Measurements from ENCODE around the gene CUL1.
A peak's percentile ranks its signal among the peaks of the same experiment; 100 is the strongest.

Gene CUL1

GRCh38 chr7:148721390-148721789 is 22.7 kb downstream of the CUL1 start:
- Mint-ChIP-seq H3K4me3 (no peak overlapping the region), H3K4me1 (peaks cover 75% of the 10 kb centered on the region), H3K27ac (no peak overlapping the region), H3K36me3 (no peaks in the 10 kb centered on the region), H3K9me3 (no peaks in the 10 kb centered on the region)
- ATAC-seq (no peak), DNase-seq (ENCODE audit: low spot score in 2 of 2) (no peak)

- no peak for DNase-seq (ENCODE audit: low spot score in 2 of 2)
- Mint-ChIP-seq H3K36me3 (no peaks in the 10 kb centered on the region), H3K4me1 (peaks cover 75% of the 10 kb centered on the region), H3K27ac (peak overlapping the region; percentile 23), H3K4me3 (no peak overlapping the region), H3K9me3 (no peaks in the 10 kb centered on the region)
- ATAC-seq: peak; percentile 35
Observed at GRCh38 chr7:148722340-148723165, 23.9 kb downstream of the CUL1 start.

- no peaks in the 10 kb centered on the region for H3K9me3 Mint-ChIP-seq
- peaks cover 76% of the 10 kb centered on the region for H3K4me1 Mint-ChIP-seq
- peaks cover 5% of the 10 kb centered on the region for H3K36me3 Mint-ChIP-seq
- H3K4me3 Mint-ChIP-seq: no peak overlapping the region
- no peak for ATAC-seq
- no peak for DNase-seq (ENCODE audit: low spot score in 2 of 2)
- peak overlapping the region; percentile 23 for H3K27ac Mint-ChIP-seq
Observed at GRCh38 chr7:148723166-148723559, 24.5 kb downstream of the CUL1 start.

- Mint-ChIP-seq H3K36me3 (peaks cover 6% of the 10 kb centered on the region), H3K27ac (peak overlapping the region; percentile 48), H3K4me1 (peaks cover 72% of the 10 kb centered on the region), H3K4me3 (no peak overlapping the region), H3K9me3 (no peaks in the 10 kb centered on the region)
- DNase-seq (ENCODE audit: low spot score in 2 of 2): no peak
- ATAC-seq: no peak
Observed at GRCh38 chr7:148723846-148724245, 25.1 kb downstream of the CUL1 start.

- peak overlapping the region; percentile 1 for H3K27ac Mint-ChIP-seq
- peaks cover 23% of the 10 kb centered on the region for H3K36me3 Mint-ChIP-seq
- H3K4me3 Mint-ChIP-seq: peak overlapping the region; percentile 1
- DNase-seq (ENCODE audit: low spot score in 2 of 2) (no peak), ATAC-seq (peak; percentile 62)
- no peaks in the 10 kb centered on the region for H3K9me3 Mint-ChIP-seq
- H3K4me1 Mint-ChIP-seq: peaks cover 58% of the 10 kb centered on the region
Observed at GRCh38 chr7:148726385-148726784, 27.7 kb downstream of the CUL1 start.

GRCh38 chr7:148727501-148728278 is 29.0 kb downstream of the CUL1 start:
- Mint-ChIP-seq H3K4me3 (peak overlapping the region; percentile 19), H3K36me3 (peaks cover 36% of the 10 kb centered on the region), H3K27ac (peak overlapping the region; percentile 63), H3K9me3 (no peaks in the 10 kb centered on the region), H3K4me1 (peaks cover 55% of the 10 kb centered on the region)
- no peak for DNase-seq (ENCODE audit: low spot score in 2 of 2)
- peak; percentile 57 for ATAC-seq

- H3K4me1 Mint-ChIP-seq: peaks cover 42% of the 10 kb centered on the region
- H3K9me3 Mint-ChIP-seq: no peaks in the 10 kb centered on the region
- H3K27ac Mint-ChIP-seq: no peak overlapping the region
- peaks cover 61% of the 10 kb centered on the region for H3K36me3 Mint-ChIP-seq
- DNase-seq (ENCODE audit: low spot score in 2 of 2) (no peak), ATAC-seq (no peak)
- H3K4me3 Mint-ChIP-seq: no peak overlapping the region
Observed at GRCh38 chr7:148729984-148730733, 31.5 kb downstream of the CUL1 start.

- H3K4me3 Mint-ChIP-seq: no peak overlapping the region
- DNase-seq (ENCODE audit: low spot score in 2 of 2): no peak
- H3K9me3 Mint-ChIP-seq: no peaks in the 10 kb centered on the region
- H3K4me1 Mint-ChIP-seq: peaks cover 20% of the 10 kb centered on the region
- H3K27ac Mint-ChIP-seq: no peak overlapping the region
- no peak for ATAC-seq
- H3K36me3 Mint-ChIP-seq: peaks cover 76% of the 10 kb centered on the region
Observed at GRCh38 chr7:148732862-148733261, 34.2 kb downstream of the CUL1 start.

GRCh38 chr7:148733496-148733895 is 34.8 kb downstream of the CUL1 start:
- Mint-ChIP-seq H3K9me3 (no peaks in the 10 kb centered on the region), H3K27ac (peak overlapping the region; percentile 46), H3K4me3 (no peak overlapping the region), H3K4me1 (peaks cover 14% of the 10 kb centered on the region), H3K36me3 (peaks cover 78% of the 10 kb centered on the region)
- DNase-seq (ENCODE audit: low spot score in 2 of 2): no peak
- no peak for ATAC-seq

- no peak for DNase-seq (ENCODE audit: low spot score in 2 of 2)
- H3K27ac Mint-ChIP-seq: no peak overlapping the region
Observed at GRCh38 chr7:148735141-148735540, 36.4 kb downstream of the CUL1 start.

GRCh38 chr7:148735967-148736366 is 37.3 kb downstream of the CUL1 start:
- Mint-ChIP-seq H3K4me1 (peaks cover 14% of the 10 kb centered on the region), H3K9me3 (no peaks in the 10 kb centered on the region), H3K36me3 (peaks cover 89% of the 10 kb centered on the region), H3K27ac (no peak overlapping the region), H3K4me3 (no peak overlapping the region)
- no peak for DNase-seq (ENCODE audit: low spot score in 2 of 2)
- ATAC-seq: no peak

More at GRCh38 chr7:148735141-148735540, 36.4 kb downstream of the CUL1 start:
- Mint-ChIP-seq H3K9me3 (no peaks in the 10 kb centered on the region), H3K4me1 (peaks cover 14% of the 10 kb centered on the region), H3K36me3 (peaks cover 89% of the 10 kb centered on the region), H3K4me3 (no peak overlapping the region)
- no peak for ATAC-seq

- ATAC-seq (no peak), DNase-seq (ENCODE audit: low spot score in 2 of 2) (no peak)
- Mint-ChIP-seq H3K4me3 (no peak overlapping the region), H3K36me3 (peaks cover 86% of the 10 kb centered on the region), H3K9me3 (no peaks in the 10 kb centered on the region), H3K27ac (peak overlapping the region; percentile 27), H3K4me1 (peaks cover 7% of the 10 kb centered on the region)
Observed at GRCh38 chr7:148738737-148739535, 40.2 kb downstream of the CUL1 start.

- Mint-ChIP-seq H3K27ac (peak overlapping the region; percentile 43), H3K36me3 (peaks cover 61% of the 10 kb centered on the region), H3K4me3 (no peak overlapping the region), H3K9me3 (no peaks in the 10 kb centered on the region), H3K4me1 (peaks cover 31% of the 10 kb centered on the region)
- DNase-seq (ENCODE audit: low spot score in 2 of 2) (no peak), ATAC-seq (no peak)
Observed at GRCh38 chr7:148746135-148746534, 47.4 kb downstream of the CUL1 start.

- Mint-ChIP-seq H3K9me3 (no peaks in the 10 kb centered on the region), H3K4me3 (no peak overlapping the region), H3K27ac (peak overlapping the region; percentile 2), H3K4me1 (peaks cover 30% of the 10 kb centered on the region), H3K36me3 (peaks cover 54% of the 10 kb centered on the region)
- ATAC-seq (no peak), DNase-seq (ENCODE audit: low spot score in 2 of 2) (no peak)
Observed at GRCh38 chr7:148747274-148747673, 48.6 kb downstream of the CUL1 start.

All from stimulated activated effector memory CD8-positive, alpha-beta T cell treated with anti-CD3 and anti-CD28 coated beads, Interleukin-12 subunit alpha, Interleukin-12 subunit beta, amount 100 ng/mL, for 72 hours (primary cell).